WERI-Rb-1 (cell line): Measurements from ENCODE around the gene ARRDC4.

ENCODE experiments used
- DNase-seq: peaks from one replicate; pipeline ENCODE4 v3.0.0-alpha.2; 2020
- H3K27ac ChIP-seq: fragments of 250-450 bp; sonication (Bioruptor Pico); 2 replicates; pipeline ENCODE4 v1.5.1; 2020; ENCODE audit warnings: mild to moderate bottlenecking, moderate library complexity
- H3K27me3 ChIP-seq: fragments of 250-450 bp; sonication (Bioruptor Pico); 2 replicates; pipeline ENCODE4 v1.5.1; 2021; ENCODE audit warnings: mild to moderate bottlenecking, low read depth, moderate library complexity; ENCODE audit not compliant: insufficient read depth, severe bottlenecking
- H3K36me3 ChIP-seq: fragments of 250-450 bp; sonication (Bioruptor Pico); 2 replicates; pipeline ENCODE4 v1.5.1; 2020; ENCODE audit warnings: mild to moderate bottlenecking, moderate library complexity
- H3K4me3 ChIP-seq: 2 replicates; pipeline ENCODE4 v1.5.1; 2011; ENCODE audit warnings: low read depth, mild to moderate bottlenecking, control low read depth, low read length
- H3K9me3 ChIP-seq: fragments of 250-450 bp; sonication (Bioruptor Pico); 2 replicates; pipeline ENCODE4 v1.5.1; 2021; ENCODE audit warnings: mild to moderate bottlenecking, moderate library complexity; ENCODE audit not compliant: severe bottlenecking
- TF ChIP-seq, protein P1 (sequence below): IDR thresholded peaks from 2 replicates; pipeline ENCODE4 v1.5.1; 2011; ENCODE audit warnings: low read depth, mild to moderate bottlenecking, control low read depth, inconsistent platforms, low read length

ARRDC4 gene

GRCh38 chr15:98003518-98003917, 43.0 kb downstream of the ARRDC4 start:
- H3K27me3 ChIP-seq: peaks cover 15% of the 10 kb centered on the region
- H3K36me3 ChIP-seq: no peaks in the 10 kb centered on the region
- no peak overlapping the region for H3K27ac ChIP-seq
- H3K9me3 ChIP-seq: no peaks in the 10 kb centered on the region
- no peak for DNase-seq
- TF ChIP-seq, protein P1, sequence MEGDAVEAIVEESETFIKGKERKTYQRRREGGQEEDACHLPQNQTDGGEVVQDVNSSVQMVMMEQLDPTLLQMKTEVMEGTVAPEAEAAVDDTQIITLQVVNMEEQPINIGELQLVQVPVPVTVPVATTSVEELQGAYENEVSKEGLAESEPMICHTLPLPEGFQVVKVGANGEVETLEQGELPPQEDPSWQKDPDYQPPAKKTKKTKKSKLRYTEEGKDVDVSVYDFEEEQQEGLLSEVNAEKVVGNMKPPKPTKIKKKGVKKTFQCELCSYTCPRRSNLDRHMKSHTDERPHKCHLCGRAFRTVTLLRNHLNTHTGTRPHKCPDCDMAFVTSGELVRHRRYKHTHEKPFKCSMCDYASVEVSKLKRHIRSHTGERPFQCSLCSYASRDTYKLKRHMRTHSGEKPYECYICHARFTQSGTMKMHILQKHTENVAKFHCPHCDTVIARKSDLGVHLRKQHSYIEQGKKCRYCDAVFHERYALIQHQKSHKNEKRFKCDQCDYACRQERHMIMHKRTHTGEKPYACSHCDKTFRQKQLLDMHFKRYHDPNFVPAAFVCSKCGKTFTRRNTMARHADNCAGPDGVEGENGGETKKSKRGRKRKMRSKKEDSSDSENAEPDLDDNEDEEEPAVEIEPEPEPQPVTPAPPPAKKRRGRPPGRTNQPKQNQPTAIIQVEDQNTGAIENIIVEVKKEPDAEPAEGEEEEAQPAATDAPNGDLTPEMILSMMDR: no peak
- H3K4me3 ChIP-seq: no peak overlapping the region

GRCh38 chr15:98003996-98004395, 43.5 kb downstream of the ARRDC4 start:
- no peaks in the 10 kb centered on the region for H3K36me3 ChIP-seq
- no peaks in the 10 kb centered on the region for H3K9me3 ChIP-seq
- no peak overlapping the region for H3K4me3 ChIP-seq
- no peak overlapping the region for H3K27ac ChIP-seq
- TF ChIP-seq, protein P1: no peak
- DNase-seq: no peak
- peaks cover 15% of the 10 kb centered on the region for H3K27me3 ChIP-seq

DNA sequence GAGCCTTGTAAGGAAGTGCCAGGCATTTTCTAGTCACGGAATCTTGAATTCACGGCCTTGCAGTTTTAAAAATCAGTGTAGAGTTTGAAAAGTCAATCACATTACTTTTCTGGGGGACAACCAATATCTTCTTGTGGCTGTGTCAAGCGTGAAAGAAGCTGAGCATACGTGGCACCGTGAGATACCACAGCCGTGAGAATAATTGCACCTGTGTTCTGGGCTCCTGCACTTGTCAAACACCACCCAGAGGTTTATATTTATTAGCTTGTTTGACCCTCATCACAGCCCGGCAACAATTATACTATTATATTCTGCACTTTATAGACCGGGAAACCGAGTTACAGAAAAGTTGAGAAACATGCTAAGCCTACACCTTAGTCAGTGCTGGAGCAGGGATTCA, 45.2 kb downstream of the ARRDC4 start:
- Histone ChIP-seq H3K36me3 (no peaks in the 10 kb centered on the region), H3K27me3 (peaks cover 22% of the 10 kb centered on the region), H3K27ac (no peak overlapping the region), H3K9me3 (no peaks in the 10 kb centered on the region), H3K4me3 (no peak overlapping the region)
- TF ChIP-seq, protein P1: no peak
- no peak for DNase-seq

DNA sequence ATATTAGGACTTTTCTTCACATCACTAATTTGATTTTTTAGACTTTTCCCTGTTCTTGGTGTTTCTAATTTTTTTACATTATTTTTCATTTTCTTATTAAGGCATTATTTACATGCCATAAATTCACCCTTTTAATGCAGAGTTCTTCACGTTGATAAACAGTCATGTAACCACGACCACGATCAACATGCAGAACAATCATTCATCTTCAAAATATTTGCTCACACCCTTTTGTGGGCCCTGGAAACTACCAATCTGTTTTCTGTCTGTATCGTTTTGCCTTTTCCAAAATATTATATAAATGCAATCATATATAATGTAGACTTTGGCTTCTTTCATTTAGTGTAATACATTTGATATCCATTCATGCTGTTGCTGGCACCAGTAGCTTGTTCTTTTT, 48.7 kb downstream of the ARRDC4 start:
- Histone ChIP-seq H3K36me3 (no peaks in the 10 kb centered on the region), H3K27me3 (peaks cover 39% of the 10 kb centered on the region), H3K4me3 (no peak overlapping the region), H3K27ac (no peak overlapping the region), H3K9me3 (no peaks in the 10 kb centered on the region)
- TF ChIP-seq, protein P1: no peak
- DNase-seq: no peak

DNA sequence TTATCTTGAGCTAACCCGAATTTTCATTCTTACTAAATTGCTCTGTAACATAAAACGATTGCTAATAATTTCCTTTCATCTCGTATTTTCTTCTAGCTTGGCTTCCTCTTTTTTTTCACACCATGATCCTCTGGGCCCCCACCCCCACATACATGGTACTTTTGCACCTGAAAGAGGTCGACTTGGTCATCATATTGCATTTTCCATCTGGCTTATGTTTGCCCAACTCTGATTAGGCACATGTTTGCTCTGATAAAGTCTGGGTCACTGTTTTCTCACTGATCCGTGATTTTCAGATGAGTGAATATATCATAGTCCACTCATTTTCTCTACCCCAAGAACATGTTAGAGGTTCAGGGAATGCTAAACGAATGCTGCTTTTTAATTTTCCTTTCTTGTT, 49.5 kb downstream of the ARRDC4 start:
- no peak overlapping the region for H3K4me3 ChIP-seq
- TF ChIP-seq, protein P1: no peak
- H3K9me3 ChIP-seq: no peaks in the 10 kb centered on the region
- H3K27ac ChIP-seq: no peak overlapping the region
- no peaks in the 10 kb centered on the region for H3K36me3 ChIP-seq
- DNase-seq: no peak
- peaks cover 42% of the 10 kb centered on the region for H3K27me3 ChIP-seq

- no peak overlapping the region for H3K27ac ChIP-seq
- DNase-seq: no peak
- no peaks in the 10 kb centered on the region for H3K9me3 ChIP-seq
- H3K4me3 ChIP-seq: no peak overlapping the region
- H3K27me3 ChIP-seq: peaks cover 48% of the 10 kb centered on the region
- H3K36me3 ChIP-seq: no peaks in the 10 kb centered on the region
- TF ChIP-seq, protein P1: no peak
Measured at GRCh38 chr15:98012354-98012753, 51.9 kb downstream of the ARRDC4 start.
